ENCODE data around the gene R3HDM2.

DNA sequence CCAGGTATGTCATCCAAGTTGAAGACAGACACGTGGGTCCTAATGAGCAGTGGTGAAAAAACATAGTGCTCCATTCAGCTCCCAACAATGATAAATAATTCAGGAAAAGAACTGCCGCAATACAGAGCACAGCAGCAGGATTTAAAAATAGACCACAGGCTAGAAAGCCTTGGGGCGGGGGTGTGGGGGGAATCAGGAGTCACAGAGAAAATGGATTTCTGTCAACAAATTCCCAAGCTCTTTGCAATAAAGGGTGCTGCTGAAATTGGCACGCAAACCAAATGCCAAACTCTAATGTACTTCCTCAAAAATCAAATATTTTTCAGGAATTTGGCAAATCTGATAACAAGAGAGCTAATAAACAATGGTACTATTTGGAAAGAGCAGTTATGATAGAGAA, 58.6 kb downstream of the R3HDM2 start:
- TF ChIP-seq, protein P1, sequence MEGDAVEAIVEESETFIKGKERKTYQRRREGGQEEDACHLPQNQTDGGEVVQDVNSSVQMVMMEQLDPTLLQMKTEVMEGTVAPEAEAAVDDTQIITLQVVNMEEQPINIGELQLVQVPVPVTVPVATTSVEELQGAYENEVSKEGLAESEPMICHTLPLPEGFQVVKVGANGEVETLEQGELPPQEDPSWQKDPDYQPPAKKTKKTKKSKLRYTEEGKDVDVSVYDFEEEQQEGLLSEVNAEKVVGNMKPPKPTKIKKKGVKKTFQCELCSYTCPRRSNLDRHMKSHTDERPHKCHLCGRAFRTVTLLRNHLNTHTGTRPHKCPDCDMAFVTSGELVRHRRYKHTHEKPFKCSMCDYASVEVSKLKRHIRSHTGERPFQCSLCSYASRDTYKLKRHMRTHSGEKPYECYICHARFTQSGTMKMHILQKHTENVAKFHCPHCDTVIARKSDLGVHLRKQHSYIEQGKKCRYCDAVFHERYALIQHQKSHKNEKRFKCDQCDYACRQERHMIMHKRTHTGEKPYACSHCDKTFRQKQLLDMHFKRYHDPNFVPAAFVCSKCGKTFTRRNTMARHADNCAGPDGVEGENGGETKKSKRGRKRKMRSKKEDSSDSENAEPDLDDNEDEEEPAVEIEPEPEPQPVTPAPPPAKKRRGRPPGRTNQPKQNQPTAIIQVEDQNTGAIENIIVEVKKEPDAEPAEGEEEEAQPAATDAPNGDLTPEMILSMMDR (CRISPR knock-in tag; IDR thresholded peaks at IDR 0.05): no peak
- TF ChIP-seq, protein P2, sequence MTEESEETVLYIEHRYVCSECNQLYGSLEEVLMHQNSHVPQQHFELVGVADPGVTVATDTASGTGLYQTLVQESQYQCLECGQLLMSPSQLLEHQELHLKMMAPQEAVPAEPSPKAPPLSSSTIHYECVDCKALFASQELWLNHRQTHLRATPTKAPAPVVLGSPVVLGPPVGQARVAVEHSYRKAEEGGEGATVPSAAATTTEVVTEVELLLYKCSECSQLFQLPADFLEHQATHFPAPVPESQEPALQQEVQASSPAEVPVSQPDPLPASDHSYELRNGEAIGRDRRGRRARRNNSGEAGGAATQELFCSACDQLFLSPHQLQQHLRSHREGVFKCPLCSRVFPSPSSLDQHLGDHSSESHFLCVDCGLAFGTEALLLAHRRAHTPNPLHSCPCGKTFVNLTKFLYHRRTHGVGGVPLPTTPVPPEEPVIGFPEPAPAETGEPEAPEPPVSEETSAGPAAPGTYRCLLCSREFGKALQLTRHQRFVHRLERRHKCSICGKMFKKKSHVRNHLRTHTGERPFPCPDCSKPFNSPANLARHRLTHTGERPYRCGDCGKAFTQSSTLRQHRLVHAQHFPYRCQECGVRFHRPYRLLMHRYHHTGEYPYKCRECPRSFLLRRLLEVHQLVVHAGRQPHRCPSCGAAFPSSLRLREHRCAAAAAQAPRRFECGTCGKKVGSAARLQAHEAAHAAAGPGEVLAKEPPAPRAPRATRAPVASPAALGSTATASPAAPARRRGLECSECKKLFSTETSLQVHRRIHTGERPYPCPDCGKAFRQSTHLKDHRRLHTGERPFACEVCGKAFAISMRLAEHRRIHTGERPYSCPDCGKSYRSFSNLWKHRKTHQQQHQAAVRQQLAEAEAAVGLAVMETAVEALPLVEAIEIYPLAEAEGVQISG (CRISPR knock-in tag; IDR thresholded peaks at IDR 0.05): no peak
- no peak for TF ChIP-seq YY1 (IDR thresholded peaks at IDR 0.05; ENCODE audit: insufficient read depth, insufficient replicate concordance, low read depth, low read length)
